ENCODE results near the gene CNTNAP5. TPM values are rescaled to one million over a fixed set of nuclear protein-coding genes. Genes with fewer than 3 reads are reported as not detected.

Gene CNTNAP5
- total and polyA plus RNA-seq, 12 donors, result 0.04 TPM; not detected in 11

- H3K27me3 ChIP-seq, result no peaks in the 10 kb centered on the region
- intact Hi-C loops (cut with DNase I), result no loop called here
- H3K27ac ChIP-seq, result no peak overlapping the region
- H3K36me3 ChIP-seq, result no peaks in the 10 kb centered on the region
- peaks cover 0 to 10% (median 0%) of the 10 kb centered on the region in 11 donors for H3K9me3 ChIP-seq
- H3K4me3 ChIP-seq, result no peak overlapping the region
- DNase-seq (no peak), ATAC-seq (no peak)
- TF ChIP-seq CTCF (IDR thresholded peaks at IDR 0.05), result no peak
- H3K4me1 ChIP-seq, result no peaks in the 10 kb centered on the region
- 82 to 88% methylated on average over 6 of the region's 6 CpGs for WGBS, 2 donors
These were observed 233.2 kb downstream of the CNTNAP5 start for GRCh38 chr2:124258140-124258880.

DNA sequence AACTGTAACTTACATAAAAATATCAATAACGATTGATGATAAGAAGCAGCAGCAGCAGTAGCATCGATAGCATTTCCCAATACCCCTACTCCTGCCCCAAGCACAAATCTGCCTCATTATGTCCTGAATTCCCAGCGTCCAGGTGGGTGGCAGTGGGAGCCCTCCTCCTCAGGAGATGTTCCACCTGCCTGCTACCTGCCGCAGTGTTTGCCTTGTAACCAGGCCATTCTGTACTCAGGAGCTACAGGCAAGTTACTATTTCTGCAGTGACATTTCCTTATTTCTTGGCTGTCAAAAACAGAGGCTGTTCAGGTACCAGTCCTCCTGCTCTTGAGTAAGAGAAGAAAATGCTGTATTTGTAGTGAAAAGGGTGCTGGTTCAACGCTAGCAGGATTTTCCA is 236.4 kb downstream of the CNTNAP5 start:
- Histone ChIP-seq H3K27ac (no peak overlapping the region), H3K27me3 (no peaks in the 10 kb centered on the region), H3K4me3 (no peak overlapping the region), H3K4me1 (no peaks in the 10 kb centered on the region), H3K36me3 (no peaks in the 10 kb centered on the region), H3K9me3 (peaks cover 0 to 10% (median 0%) of the 10 kb centered on the region in 11 donors)
- no peak for TF ChIP-seq CTCF (IDR thresholded peaks at IDR 0.05)
- no peak for ATAC-seq
- DNase-seq, result no peak
- intact Hi-C loops (cut with DNase I), result no loop called here
- WGBS, 2 donors, result 83 to 85% methylated on average over 5 of the region's 5 CpGs

- Histone ChIP-seq H3K36me3 (no peaks in the 10 kb centered on the region), H3K4me1 (peaks cover 0 to 5% (median 0%) of the 10 kb centered on the region in 9 donors), H3K27ac (no peak overlapping the region), H3K4me3 (no peak overlapping the region), H3K9me3 (peaks cover 0 to 3% (median 0%) of the 10 kb centered on the region in 11 donors), H3K27me3 (no peaks in the 10 kb centered on the region)
- intact Hi-C loops (cut with DNase I), result no loop called here
- ATAC-seq (no peak), DNase-seq (no peak)
- no peak for TF ChIP-seq CTCF (IDR thresholded peaks at IDR 0.05)
- 72 to 81% methylated on average over 6 of the region's 6 CpGs for WGBS, 2 donors
These were observed 239.5 kb downstream of the CNTNAP5 start for GRCh38 chr2:124264551-124265091.

GRCh38 chr2:124267794-124268193 is 242.7 kb downstream of the CNTNAP5 start:
- intact Hi-C loops (cut with DNase I), result no loop called here
- no peak overlapping the region for H3K27ac ChIP-seq
- 52 to 62% methylated on average over 5 of the region's 5 CpGs for WGBS, 2 donors
- H3K4me3 ChIP-seq, result no peak overlapping the region
- no peak for DNase-seq
- ATAC-seq, result peak in 1 of 8 donors; percentile 55
- H3K4me1 ChIP-seq, result peaks cover 0 to 9% (median 0%) of the 10 kb centered on the region in 9 donors
- H3K9me3 ChIP-seq, result no peaks in the 10 kb centered on the region
- no peaks in the 10 kb centered on the region for H3K36me3 ChIP-seq
- TF ChIP-seq CTCF (IDR thresholded peaks at IDR 0.05), result no peak
- H3K27me3 ChIP-seq, result no peaks in the 10 kb centered on the region

All from heart right ventricle (tissue), 16 donors.